Measurements from ENCODE around the gene LY6G6F. TPM values are rescaled to one million over a fixed set of nuclear protein-coding genes. Genes with fewer than 3 reads are reported as not detected.

LY6G6F gene
- total RNA-seq, 1 donor from 2014 or later: not detected

DNA sequence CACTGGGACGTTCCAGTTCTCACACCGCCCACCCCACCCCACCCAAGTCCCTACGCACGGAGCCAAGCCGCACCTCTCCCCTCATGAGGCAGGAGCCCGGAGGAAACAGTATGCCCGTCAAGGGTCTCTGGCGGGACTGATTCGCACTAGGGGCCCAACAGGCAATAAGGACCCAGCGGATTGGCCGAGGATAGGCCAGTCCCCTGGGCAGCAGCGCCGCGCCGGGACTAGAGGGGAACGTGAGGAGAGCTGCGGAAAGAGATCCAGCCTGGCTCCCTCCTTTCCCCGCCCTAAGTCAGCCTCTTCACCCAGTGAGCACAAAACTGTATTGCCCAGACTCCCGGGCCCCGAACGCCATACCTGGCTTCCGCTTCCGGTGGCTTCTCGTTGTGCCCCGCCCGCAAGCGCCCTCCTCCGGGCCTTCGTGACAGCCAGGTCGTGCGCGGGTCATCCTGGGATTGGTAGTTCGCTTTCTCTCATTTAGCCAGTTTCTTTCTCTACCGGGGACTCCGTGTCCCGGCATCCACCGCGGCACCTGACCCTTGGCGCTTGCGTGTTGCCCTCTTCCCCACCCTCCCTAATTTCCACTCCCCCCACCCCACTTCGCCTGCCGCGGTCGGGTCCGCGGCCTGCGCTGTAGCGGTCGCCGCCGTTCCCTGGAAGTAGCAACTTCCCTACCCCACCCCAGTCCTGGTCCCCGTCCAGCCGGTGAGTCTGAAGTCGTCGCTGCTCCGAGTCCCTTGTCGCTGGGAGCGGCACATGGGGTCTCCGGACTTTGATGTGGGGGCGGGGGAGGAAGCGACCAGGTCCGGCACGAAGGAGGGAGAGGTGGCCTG, 40.9 kb upstream of the LY6G6F start, which contains the start of gene CSNK2B:
Gene CSNK2B, plus strand, starts transcription at position 580 of the 836 bp plus-strand sequence. CDS start 752 bp downstream, outside the sequence.
- Histone ChIP-seq H3K36me3 (ENCODE audit: insufficient read depth, low read length) (peaks cover 32% of the 10 kb centered on the region), H2AFZ (ENCODE audit: low read depth, low read length) (peak within 1 kb of the TSS; percentile 76), H3K4me1 (ENCODE audit: insufficient read depth, low read length) (peaks cover 28% of the 10 kb centered on the region), H3K9ac (ENCODE audit: low read length) (peak within 1 kb of the TSS; percentile 99), H3K27ac (ENCODE audit: low read depth, low read length) (peak within 1 kb of the TSS; percentile 90), H3K9me3 (ENCODE audit: insufficient read depth, low read depth, low read length) (no peaks in the 10 kb centered on the region), H3K4me2 (ENCODE audit: low read length) (peak within 1 kb of the TSS; percentile 98), H4K20me1 (ENCODE audit: insufficient read depth, low read length) (peaks cover 32% of the 10 kb centered on the region), H3K4me3 (ENCODE audit: insufficient read depth, low read depth, low read length) (peak within 1 kb of the TSS; percentile 94), H3K79me2 (ENCODE audit: insufficient read depth, low read length) (peaks cover 85% of the 10 kb centered on the region), H3K27me3 (ENCODE audit: insufficient read depth, low read length) (no peaks in the 10 kb centered on the region)
- FAIRE-seq (no peak), DNase-seq (ENCODE audit: low read depth) (peak; percentile 94)
- peaks cover 14% of the 10 kb centered on the region for H3K36me3 Mint-ChIP-seq (ENCODE audit: low read depth, unreplicated experiment)
- H3K4me1 Mint-ChIP-seq (ENCODE audit: low read depth, unreplicated experiment): peaks cover 30% of the 10 kb centered on the region
- TF ChIP-seq, protein P1, sequence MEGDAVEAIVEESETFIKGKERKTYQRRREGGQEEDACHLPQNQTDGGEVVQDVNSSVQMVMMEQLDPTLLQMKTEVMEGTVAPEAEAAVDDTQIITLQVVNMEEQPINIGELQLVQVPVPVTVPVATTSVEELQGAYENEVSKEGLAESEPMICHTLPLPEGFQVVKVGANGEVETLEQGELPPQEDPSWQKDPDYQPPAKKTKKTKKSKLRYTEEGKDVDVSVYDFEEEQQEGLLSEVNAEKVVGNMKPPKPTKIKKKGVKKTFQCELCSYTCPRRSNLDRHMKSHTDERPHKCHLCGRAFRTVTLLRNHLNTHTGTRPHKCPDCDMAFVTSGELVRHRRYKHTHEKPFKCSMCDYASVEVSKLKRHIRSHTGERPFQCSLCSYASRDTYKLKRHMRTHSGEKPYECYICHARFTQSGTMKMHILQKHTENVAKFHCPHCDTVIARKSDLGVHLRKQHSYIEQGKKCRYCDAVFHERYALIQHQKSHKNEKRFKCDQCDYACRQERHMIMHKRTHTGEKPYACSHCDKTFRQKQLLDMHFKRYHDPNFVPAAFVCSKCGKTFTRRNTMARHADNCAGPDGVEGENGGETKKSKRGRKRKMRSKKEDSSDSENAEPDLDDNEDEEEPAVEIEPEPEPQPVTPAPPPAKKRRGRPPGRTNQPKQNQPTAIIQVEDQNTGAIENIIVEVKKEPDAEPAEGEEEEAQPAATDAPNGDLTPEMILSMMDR (IDR thresholded peaks at IDR 0.05; ENCODE audit: insufficient read depth, low read depth, low read length): no peak
- no peak for TF ChIP-seq EZH2 (IDR thresholded peaks at IDR 0.05; ENCODE audit: insufficient read depth, low read length)
- H3K27me3 Mint-ChIP-seq (ENCODE audit: low read depth, unreplicated experiment): no peaks in the 10 kb centered on the region
- peak within 1 kb of the TSS; percentile 95 for H3K27ac Mint-ChIP-seq (ENCODE audit: unreplicated experiment)
- no peaks in the 10 kb centered on the region for H3K9me3 Mint-ChIP-seq (ENCODE audit: unreplicated experiment)
- peak within 1 kb of the TSS; percentile 98 for H3K4me3 Mint-ChIP-seq (ENCODE audit: unreplicated experiment)

DNA sequence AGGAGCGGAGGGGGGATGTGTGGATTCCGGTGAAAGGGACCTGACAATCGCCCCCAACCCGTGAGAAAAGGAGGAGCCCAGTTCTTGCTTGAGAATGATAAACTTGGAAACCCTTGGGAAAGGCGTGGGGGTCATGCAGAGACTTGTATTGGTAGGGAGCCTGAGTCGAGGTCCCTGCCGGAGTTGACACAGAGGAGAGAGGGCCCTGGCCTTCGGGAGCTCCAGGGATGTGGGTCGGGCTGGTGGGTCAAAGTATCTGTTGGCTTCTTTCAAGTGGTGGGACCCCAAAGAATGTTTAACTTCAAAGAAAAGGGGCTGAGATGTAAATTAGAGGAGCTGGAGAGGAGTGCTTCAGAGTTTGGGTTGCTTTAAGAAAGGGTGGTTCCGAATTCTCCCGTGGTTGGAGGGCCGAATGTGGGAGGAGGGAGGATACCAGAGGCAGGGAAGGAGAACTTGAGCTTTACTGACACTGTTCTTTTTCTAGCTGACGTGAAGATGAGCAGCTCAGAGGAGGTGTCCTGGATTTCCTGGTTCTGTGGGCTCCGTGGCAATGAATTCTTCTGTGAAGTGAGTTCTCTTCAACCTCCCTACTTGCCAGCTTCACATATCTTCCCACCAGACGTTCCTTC, 40.2 kb upstream of the LY6G6F start:
- H3K36me3 Mint-ChIP-seq (ENCODE audit: low read depth, unreplicated experiment): peaks cover 14% of the 10 kb centered on the region

More for the DNA sequence above, 40.2 kb upstream of the LY6G6F start:
- DNase-seq (ENCODE audit: low read depth) (no peak), FAIRE-seq (no peak)
- no peaks in the 10 kb centered on the region for H3K27me3 Mint-ChIP-seq (ENCODE audit: low read depth, unreplicated experiment)
- H3K9me3 ChIP-seq (ENCODE audit: insufficient read depth, low read depth, low read length): no peaks in the 10 kb centered on the region
- peaks cover 24% of the 10 kb centered on the region for H3K4me1 ChIP-seq (ENCODE audit: insufficient read depth, low read length)
- peaks cover 30% of the 10 kb centered on the region for H3K4me1 Mint-ChIP-seq (ENCODE audit: low read depth, unreplicated experiment)
- H3K27ac Mint-ChIP-seq (ENCODE audit: unreplicated experiment): peak overlapping the region; percentile 95
- peak overlapping the region; percentile 98 for H3K4me3 Mint-ChIP-seq (ENCODE audit: unreplicated experiment)
- peaks cover 39% of the 10 kb centered on the region for H4K20me1 ChIP-seq (ENCODE audit: insufficient read depth, low read length)
- TF ChIP-seq, protein P1 (IDR thresholded peaks at IDR 0.05; ENCODE audit: insufficient read depth, low read depth, low read length): no peak
- TF ChIP-seq EZH2 (IDR thresholded peaks at IDR 0.05; ENCODE audit: insufficient read depth, low read length): no peak
- H3K9me3 Mint-ChIP-seq (ENCODE audit: unreplicated experiment): no peaks in the 10 kb centered on the region
- H3K9ac ChIP-seq (ENCODE audit: low read length): peak overlapping the region; percentile 99
- H3K4me3 ChIP-seq (ENCODE audit: insufficient read depth, low read depth, low read length): peak overlapping the region; percentile 94
- H3K4me2 ChIP-seq (ENCODE audit: low read length): peak overlapping the region; percentile 98
- peak overlapping the region; percentile 84 for H3K27ac ChIP-seq (ENCODE audit: low read depth, low read length)
- peak overlapping the region; percentile 76 for H2AFZ ChIP-seq (ENCODE audit: low read depth, low read length)
- peaks cover 83% of the 10 kb centered on the region for H3K79me2 ChIP-seq (ENCODE audit: insufficient read depth, low read length)
- no peaks in the 10 kb centered on the region for H3K27me3 ChIP-seq (ENCODE audit: insufficient read depth, low read length)
- peaks cover 36% of the 10 kb centered on the region for H3K36me3 ChIP-seq (ENCODE audit: insufficient read depth, low read length)

All from astrocyte (in vitro differentiated cells and primary cell).